Sigmoid colon (tissue), 4 donors: ENCODE results near the gene CREB3L2.

ENCODE experiments used
- CTCF ChIP-seq, 4 experiments: fragments of 450-650 bp in 3 of 4; fragments of 200-600 bp in 1 of 4; IDR thresholded peaks; one replicate each; pipeline ENCODE4 v1.5.1; 2016 to 2019; ENCODE audit warnings: antibody characterized with exemption in 4 of 4, mild to moderate bottlenecking in 3 of 4, moderate library complexity in 2 of 4
- EP300 ChIP-seq, 4 donors: sonication (generic); formaldehyde crosslinking; IDR thresholded peaks; one replicate each; pipeline ENCODE4 v1.6.1; 2017; ENCODE audit warnings: antibody characterized with exemption in 4 of 4
- POLR2AphosphoS5 ChIP-seq, 4 donors: sonication (generic); formaldehyde crosslinking; IDR thresholded peaks; one replicate each; pipeline ENCODE4 v1.6.1; 2017; ENCODE audit warnings: antibody characterized with exemption in 4 of 4

DNA sequence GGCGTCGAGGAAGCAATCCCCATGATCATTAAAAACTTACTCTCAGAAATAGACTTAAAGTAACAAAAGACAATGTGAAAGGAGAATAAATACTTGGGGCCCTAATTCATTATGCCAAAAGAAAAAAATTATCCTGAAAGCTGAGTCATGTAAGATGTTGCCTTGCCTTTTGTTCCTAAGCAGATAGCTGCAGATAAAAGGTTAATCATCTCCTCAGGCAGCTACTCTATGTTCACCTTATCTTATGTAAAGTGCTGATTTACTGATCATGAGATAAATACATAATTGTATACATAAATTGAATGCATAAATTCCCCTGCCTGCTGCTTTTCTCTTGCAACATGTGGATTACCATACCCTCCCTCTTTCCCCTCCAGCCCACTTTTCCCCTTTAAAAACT, 28.1 kb upstream of the CREB3L2 start:
- no peak for TF ChIP-seq CTCF (IDR thresholded peaks at IDR 0.05)
- no peak for TF ChIP-seq POLR2AphosphoS5 (IDR thresholded peaks at IDR 0.05)
- TF ChIP-seq EP300 (IDR thresholded peaks at IDR 0.05): no peak
